HUES6 (cell line): ENCODE data around the gene FAM83G.

ENCODE experiments used
- H3K27ac ChIP-seq: 2 replicates; pipeline ENCODE4 v1.7.0; 2013; ENCODE audit warnings: low read depth, mild to moderate bottlenecking, low read length, inconsistent platforms
- H3K27me3 ChIP-seq: 2 replicates; pipeline ENCODE4 v1.6.1; 2013; ENCODE audit warnings: low read length; ENCODE audit not compliant: control insufficient read depth, insufficient read depth
- H3K36me3 ChIP-seq: 2 replicates; pipeline ENCODE4 v1.6.1; 2013; ENCODE audit warnings: low read length; ENCODE audit not compliant: control insufficient read depth, insufficient read depth
- H3K4me1 ChIP-seq: 2 replicates; pipeline ENCODE4 v1.6.1; 2013; ENCODE audit warnings: low read length; ENCODE audit not compliant: control insufficient read depth, insufficient read depth
- H3K4me3 ChIP-seq: 2 replicates; pipeline ENCODE4 v1.5.1; 2013; ENCODE audit warnings: low read depth, low read length
- H3K9ac ChIP-seq: one replicate; pipeline ENCODE4 v1.6.1; 2013; ENCODE audit warnings: mild to moderate bottlenecking, low read length
- H3K9me3 ChIP-seq: 2 replicates; pipeline ENCODE4 v1.6.1; 2013; ENCODE audit warnings: low read depth, low read length; ENCODE audit not compliant: control insufficient read depth, insufficient read depth

Gene FAM83G

DNA sequence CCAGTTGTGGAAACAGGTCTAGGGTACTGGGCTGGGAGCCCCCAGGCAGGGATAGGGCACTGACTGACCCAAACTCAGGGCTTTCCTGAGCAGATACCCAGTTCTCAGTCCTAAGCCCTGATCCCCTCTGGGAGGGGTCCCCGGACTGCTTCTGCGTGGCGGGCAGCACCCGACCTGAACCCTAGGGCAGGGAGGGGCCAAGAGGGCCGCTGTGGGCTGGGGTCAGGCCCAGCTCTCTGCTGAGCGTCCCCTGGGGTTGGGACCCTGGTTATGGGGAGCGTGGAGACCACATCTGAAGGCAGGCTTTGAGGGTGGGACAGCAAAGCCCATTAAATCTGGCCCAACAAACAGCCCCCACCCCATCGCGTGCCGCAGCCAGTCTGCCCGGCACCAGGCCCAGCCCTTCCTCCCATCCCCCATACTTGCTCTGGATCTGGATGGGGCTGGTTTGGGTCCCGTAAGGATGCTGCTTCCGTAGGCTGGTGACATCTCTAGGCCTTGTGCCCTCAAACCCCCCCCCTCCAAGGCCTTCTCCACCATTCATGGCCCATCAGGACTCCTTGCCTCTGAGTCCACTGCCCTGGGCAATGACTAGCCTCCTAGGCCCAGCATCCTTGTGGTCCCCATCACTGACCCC lies 691 bp upstream of the FAM83G start:
- Histone ChIP-seq H3K36me3 (peaks cover 31% of the 10 kb centered on the region), H3K9me3 (peaks cover 6% of the 10 kb centered on the region), H3K27me3 (no peaks in the 10 kb centered on the region), H3K4me3 (peak overlapping the region; percentile 87), H3K4me1 (peaks cover 26% of the 10 kb centered on the region), H3K27ac (peak overlapping the region; percentile 79; the same call in 1 of the 2 replicates), H3K9ac (peak overlapping the region; percentile 83)

DNA sequence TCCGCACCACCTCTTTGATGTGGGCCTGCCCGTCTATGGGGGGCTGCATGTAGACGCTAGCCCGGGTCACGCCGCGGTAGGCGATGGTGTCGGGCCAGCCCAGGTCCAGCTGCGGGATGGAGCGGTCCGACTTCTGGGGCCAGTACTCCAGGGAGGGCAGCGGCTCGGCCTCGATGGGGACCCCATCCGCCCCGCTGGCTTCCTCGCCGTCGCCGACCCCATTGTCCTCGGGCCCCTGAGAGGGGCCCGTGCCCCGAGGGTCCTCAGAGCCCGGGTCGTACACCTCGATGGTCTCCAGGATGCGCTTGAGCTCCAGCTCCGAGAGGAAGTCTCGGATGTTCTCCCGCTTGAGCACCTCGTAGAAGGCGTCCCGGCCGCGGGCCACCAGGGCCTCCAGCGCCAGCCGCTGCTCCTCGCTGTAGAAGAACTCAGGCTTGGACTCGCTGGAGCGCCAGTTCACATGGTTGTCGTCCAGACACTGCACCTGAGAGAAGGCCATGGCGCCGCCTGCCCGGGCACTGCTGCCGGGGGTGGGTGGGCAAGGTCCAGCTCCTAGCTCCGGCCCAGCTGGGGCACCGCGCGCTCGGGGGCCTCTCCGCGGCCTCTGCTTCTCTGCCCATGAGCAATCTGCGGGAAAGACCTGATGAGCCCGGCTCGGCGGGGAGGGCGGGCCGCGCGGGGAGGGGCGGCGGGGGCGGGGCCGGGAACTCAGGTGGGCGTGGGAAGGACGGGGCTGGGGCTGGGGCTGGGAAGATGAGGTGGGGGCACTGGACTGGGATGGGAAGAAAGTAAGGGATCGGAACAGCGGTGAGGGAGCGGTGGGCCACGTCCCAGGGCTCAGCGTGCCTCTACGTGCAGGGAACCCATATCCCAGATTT lies 782 bp downstream of the FAM83G start:
- H3K4me3 ChIP-seq = peak overlapping the region; percentile 87
- H3K4me1 ChIP-seq = peaks cover 26% of the 10 kb centered on the region
- H3K36me3 ChIP-seq = peaks cover 42% of the 10 kb centered on the region
- H3K27me3 ChIP-seq = no peaks in the 10 kb centered on the region
- peak overlapping the region; percentile 85 for H3K9ac ChIP-seq
- H3K27ac ChIP-seq = peak overlapping the region; percentile 68; the same call in 1 of the 2 replicates
- H3K9me3 ChIP-seq = peaks cover 6% of the 10 kb centered on the region

DNA sequence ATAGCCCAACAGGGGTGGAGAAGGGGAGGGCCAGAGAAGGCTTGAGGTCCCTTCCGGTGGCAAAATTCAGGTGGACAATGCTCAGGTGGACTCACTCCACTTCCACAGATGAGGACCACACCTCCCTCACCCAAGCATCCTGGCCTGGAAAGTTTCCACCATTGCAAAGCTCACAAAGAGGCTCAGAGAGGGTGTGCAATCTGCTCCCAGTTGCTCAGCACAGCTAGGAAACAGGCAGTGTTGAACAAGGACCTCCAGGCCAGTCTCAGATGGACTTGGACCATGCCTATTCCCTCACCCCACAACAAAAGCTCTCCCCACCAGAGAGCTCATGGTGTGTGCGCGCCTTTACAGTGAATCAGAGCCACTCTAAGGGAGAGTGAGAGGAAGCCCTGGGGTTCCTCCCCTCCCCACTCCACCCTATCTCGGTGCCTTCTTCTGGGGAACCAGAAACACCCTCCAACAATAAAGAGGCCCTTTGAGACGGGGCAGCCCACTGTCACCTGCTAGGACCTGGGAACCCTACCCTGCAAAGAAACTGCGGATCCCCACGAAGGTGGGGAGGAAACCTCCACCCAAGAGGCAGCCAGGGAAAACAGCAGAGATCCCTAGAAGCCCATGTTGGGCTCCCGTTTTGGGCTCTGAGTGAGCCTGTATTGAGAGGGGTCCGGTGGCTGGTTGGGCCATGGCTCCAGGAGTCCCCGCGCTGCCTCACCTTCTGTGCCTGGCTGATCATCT lies 1.6 kb downstream of the FAM83G start:
- peak overlapping the region; percentile 85 for H3K9ac ChIP-seq
- H3K9me3 ChIP-seq = peaks cover 6% of the 10 kb centered on the region
- H3K4me3 ChIP-seq = peak overlapping the region; percentile 87
- H3K4me1 ChIP-seq = peaks cover 26% of the 10 kb centered on the region
- H3K27me3 ChIP-seq = no peaks in the 10 kb centered on the region
- peaks cover 42% of the 10 kb centered on the region for H3K36me3 ChIP-seq
- no peak overlapping the region for H3K27ac ChIP-seq

DNA sequence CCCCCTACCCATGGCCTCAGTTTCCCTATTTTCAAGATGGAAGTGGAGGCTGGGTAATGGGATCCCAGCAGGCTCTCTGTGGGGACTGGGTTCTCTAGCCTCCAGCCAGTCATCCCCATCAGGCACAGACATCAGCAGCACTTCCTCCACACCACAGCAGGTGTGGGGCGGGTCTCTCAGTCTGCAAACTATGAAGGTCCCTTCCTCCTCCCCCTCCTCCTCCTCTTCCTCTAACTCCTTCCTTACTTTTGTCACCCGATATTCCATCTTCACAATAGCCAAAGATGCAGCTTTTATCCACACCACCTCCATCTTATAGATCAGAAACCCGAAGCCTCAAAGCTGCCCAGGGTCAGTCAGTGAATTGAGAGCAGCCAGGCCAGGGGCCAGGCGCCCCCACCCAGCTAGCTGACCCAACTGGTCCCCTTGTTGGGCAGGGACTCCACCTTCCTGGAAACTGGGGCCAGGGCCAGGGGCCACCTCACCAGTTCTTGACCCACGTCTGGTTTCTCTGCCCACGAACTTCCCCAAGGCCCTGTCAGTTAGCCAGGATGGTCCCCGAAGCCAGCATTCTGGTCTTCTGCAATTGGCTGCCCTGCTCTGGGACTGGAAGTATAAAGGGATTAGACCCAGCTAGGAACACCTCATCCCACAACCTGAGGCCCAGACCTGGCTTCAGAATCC lies 2.5 kb downstream of the FAM83G start:
- Histone ChIP-seq H3K9ac (no peak overlapping the region), H3K27ac (no peak overlapping the region), H3K36me3 (peaks cover 47% of the 10 kb centered on the region), H3K9me3 (peaks cover 6% of the 10 kb centered on the region), H3K4me3 (peak overlapping the region; percentile 87), H3K27me3 (no peaks in the 10 kb centered on the region), H3K4me1 (peaks cover 26% of the 10 kb centered on the region)

DNA sequence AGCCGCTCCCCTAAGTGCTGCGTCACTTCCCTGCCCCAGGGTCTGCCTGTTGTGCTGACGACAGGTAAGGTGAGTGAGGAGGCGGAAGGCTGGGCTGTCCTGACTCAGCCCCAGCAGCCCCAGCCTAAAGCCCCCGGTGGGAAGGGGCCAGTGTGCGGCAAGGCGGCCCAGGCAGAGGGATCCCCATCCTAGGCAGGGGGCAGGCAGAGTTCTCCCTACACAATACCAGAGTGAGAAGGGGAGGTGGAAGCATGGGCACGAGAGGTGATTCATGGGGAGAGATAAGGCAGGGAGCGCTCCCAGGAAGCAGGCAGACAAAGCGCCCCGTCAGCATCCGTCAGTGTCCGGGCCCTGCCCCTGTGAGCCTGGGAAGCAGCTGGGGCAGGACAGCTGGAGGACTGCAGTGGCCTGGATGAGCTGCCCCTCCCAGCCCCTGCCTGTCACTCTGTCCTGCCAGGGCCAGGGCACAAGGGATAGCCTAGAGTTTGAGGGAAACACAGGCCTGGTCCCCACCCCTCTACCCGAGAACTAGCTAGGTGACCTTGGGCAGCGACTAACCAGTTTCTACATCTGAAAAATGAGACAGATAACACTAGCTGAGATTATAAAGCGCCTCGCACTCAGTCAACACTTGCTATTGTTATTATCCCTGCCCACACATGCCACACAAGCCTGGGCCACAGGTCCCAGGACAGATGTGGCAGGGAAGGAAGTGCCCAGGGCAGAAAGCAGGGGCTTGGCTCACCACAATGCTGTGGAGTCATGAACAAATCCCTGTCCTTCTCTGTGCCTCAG lies 3.8 kb downstream of the FAM83G start:
- Histone ChIP-seq H3K9me3 (no peaks in the 10 kb centered on the region), H3K9ac (no peak overlapping the region), H3K27ac (no peak overlapping the region), H3K4me1 (peaks cover 26% of the 10 kb centered on the region), H3K4me3 (no peak overlapping the region), H3K36me3 (peaks cover 55% of the 10 kb centered on the region), H3K27me3 (no peaks in the 10 kb centered on the region)

- Histone ChIP-seq H3K4me1 (peaks cover 19% of the 10 kb centered on the region), H3K27ac (no peak overlapping the region), H3K9ac (no peak overlapping the region), H3K4me3 (no peak overlapping the region), H3K9me3 (no peaks in the 10 kb centered on the region), H3K36me3 (peaks cover 55% of the 10 kb centered on the region), H3K27me3 (no peaks in the 10 kb centered on the region)
Measured at GRCh38 chr17:18999911-19000310, 4.7 kb downstream of the FAM83G start.

DNA sequence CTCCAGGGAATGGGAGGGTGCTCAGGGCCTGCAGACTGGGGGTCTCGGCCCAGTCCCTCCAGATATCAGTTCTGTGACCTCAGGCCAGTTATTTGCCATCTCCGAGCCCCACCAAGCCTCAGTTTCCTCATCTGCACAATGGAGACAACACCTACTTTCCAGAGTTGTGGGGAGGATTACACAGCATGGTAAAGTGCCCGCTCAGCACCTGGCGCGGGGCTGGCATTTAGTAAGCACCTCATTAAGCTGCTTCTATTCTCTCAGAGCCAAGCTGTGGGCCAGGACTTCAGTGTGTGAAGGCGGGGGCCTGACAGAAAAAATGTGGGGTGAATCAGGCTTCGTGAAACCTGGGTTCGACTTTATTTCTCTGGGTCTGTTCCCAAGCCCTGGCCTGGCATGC lies 5.2 kb downstream of the FAM83G start:
- no peak overlapping the region for H3K27ac ChIP-seq
- H3K9me3 ChIP-seq = no peaks in the 10 kb centered on the region
- H3K4me1 ChIP-seq = peaks cover 17% of the 10 kb centered on the region
- no peaks in the 10 kb centered on the region for H3K27me3 ChIP-seq
- H3K36me3 ChIP-seq = peaks cover 55% of the 10 kb centered on the region
- no peak overlapping the region for H3K9ac ChIP-seq
- H3K4me3 ChIP-seq = no peak overlapping the region

DNA sequence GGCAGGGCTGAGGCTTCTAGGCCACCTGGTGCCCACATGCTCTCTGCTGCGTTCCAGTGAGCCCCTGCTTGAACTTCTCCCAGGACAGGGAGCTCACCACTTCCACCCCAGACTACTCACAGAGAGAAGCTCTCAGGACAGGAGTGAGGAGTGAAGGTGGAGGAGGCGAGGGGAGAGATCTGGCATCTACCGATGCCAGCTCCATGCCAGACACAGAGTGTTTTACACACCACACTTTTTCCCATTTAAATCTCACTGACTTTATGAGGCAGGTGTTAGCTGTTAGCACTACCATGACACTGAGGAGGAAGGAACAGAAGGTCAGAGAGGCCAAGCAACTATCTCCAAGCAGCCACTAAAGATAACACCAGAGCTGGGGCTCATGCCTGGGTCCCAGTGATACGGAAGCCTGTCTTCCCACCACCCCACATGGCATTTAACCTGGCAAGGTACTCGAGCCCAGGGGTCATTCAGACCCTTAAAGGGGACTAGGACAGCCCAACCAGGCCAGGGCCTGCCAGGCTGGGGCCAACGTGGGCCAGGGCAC lies 6.8 kb downstream of the FAM83G start:
- Histone ChIP-seq H3K27ac (no peak overlapping the region), H3K36me3 (peaks cover 58% of the 10 kb centered on the region), H3K4me1 (peaks cover 19% of the 10 kb centered on the region), H3K9me3 (no peaks in the 10 kb centered on the region), H3K9ac (no peak overlapping the region), H3K4me3 (no peak overlapping the region), H3K27me3 (no peaks in the 10 kb centered on the region)

DNA sequence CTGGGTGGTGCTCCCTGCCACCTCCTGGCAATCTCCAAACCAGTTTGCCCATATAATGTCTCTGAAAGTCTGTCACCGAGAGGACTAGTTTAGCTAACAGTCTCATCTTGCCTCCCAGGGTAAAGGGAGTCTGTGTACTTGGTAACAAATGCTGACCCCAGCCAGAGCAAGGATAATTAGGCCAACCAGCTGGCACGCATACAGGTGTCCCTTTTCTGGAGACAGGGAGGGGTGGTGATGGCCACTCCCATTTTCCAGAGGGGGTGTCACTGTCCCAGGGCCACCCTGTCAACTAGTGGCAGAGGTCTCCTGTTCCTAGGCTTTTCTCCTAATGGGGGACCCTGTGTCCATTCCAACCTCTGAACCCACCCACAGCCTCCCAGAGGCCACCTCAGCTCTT lies 8.1 kb downstream of the FAM83G start:
- Histone ChIP-seq H3K27me3 (no peaks in the 10 kb centered on the region), H3K9me3 (no peaks in the 10 kb centered on the region), H3K36me3 (peaks cover 48% of the 10 kb centered on the region), H3K4me3 (no peak overlapping the region), H3K9ac (no peak overlapping the region), H3K4me1 (peaks cover 11% of the 10 kb centered on the region), H3K27ac (no peak overlapping the region)

- peaks cover 6% of the 10 kb centered on the region; the same call in 1 of the 2 replicates for H3K4me1 ChIP-seq
- no peak overlapping the region for H3K27ac ChIP-seq
- no peaks in the 10 kb centered on the region for H3K9me3 ChIP-seq
- no peak overlapping the region for H3K4me3 ChIP-seq
- H3K36me3 ChIP-seq = peaks cover 44% of the 10 kb centered on the region
- no peaks in the 10 kb centered on the region for H3K27me3 ChIP-seq
- H3K9ac ChIP-seq = no peak overlapping the region
Measured at GRCh38 chr17:18995220-18995619, 9.3 kb downstream of the FAM83G start.
